GM12878 (cell line): ENCODE data around the gene HCAR1. TPM values are rescaled to one million over a fixed set of nuclear protein-coding genes. Genes with fewer than 3 reads are reported as not detected.

Source experiments
- BCLAF1 ChIP-seq: fragments of 450-650 bp; IDR thresholded peaks from 2 replicates; pipeline ENCODE4 v1.6.1; 2017; ENCODE audit warnings: antibody characterized with exemption, mild to moderate bottlenecking, moderate library complexity
- BRCA1 ChIP-seq: IDR thresholded peaks from 2 replicates; pipeline ENCODE4 v1.6.1; 2011; ENCODE audit warnings: low read depth, low read length, improper control_type of control experiment
- CREB1 ChIP-seq: IDR thresholded peaks from 2 replicates; pipeline ENCODE4 v1.6.1; 2012; ENCODE audit warnings: low read depth, mild to moderate bottlenecking, inconsistent platforms
- E2F4 ChIP-seq: IDR thresholded peaks from 2 replicates; pipeline ENCODE4 v1.6.1; 2012; ENCODE audit warnings: low read depth, low read length, improper control_type of control experiment
- FOS ChIP-seq: IDR thresholded peaks from 3 replicates; pipeline ENCODE4 v1.6.1; 2011; ENCODE audit warnings: borderline replicate concordance; ENCODE audit not compliant: insufficient read length; ENCODE audit errors: extremely low read depth
- HDAC2 ChIP-seq: fragments of 200-600 bp; sonication (generic); IDR thresholded peaks from 2 replicates; pipeline ENCODE4 v1.6.1; 2017
- HDAC6 ChIP-seq: fragments of 200-600 bp; sonication (generic); IDR thresholded peaks from one replicate; pipeline ENCODE4 v1.8.0; 2017; ENCODE audit warnings: antibody characterized with exemption; ENCODE audit not compliant: unreplicated experiment
- HDGF ChIP-seq: fragments of 450-650 bp; IDR thresholded peaks from 2 replicates; pipeline ENCODE4 v1.6.1; 2016; ENCODE audit warnings: antibody characterized with exemption
- HSF1 ChIP-seq: fragments of 150-350 bp; IDR thresholded peaks from 2 replicates; pipeline ENCODE4 v1.6.1; 2014; ENCODE audit warnings: mild to moderate bottlenecking, low read depth, low read length
- IKZF2 ChIP-seq, 2 experiments: fragments of 450-650 bp; IDR thresholded peaks; 2 replicates each; pipeline ENCODE4 v1.6.1; 2017; ENCODE audit warnings: mild to moderate bottlenecking in 2 of 2, moderate library complexity in 2 of 2
- IRF3 ChIP-seq: fragments of 450-650 bp; IDR thresholded peaks from 2 replicates; pipeline ENCODE4 v1.6.1; 2014; ENCODE audit warnings: mild to moderate bottlenecking
- JUND ChIP-seq: IDR thresholded peaks from 2 replicates; pipeline ENCODE4 v1.6.1; 2012; ENCODE audit warnings: low read depth, mild to moderate bottlenecking, low read length, improper control_type of control experiment, moderate library complexity
- LARP7 ChIP-seq: fragments of 450-650 bp; IDR thresholded peaks from 2 replicates; pipeline ENCODE4 v1.6.1; 2017; ENCODE audit warnings: mild to moderate bottlenecking
- MTA2 ChIP-seq: fragments of 450-650 bp; IDR thresholded peaks from 2 replicates; pipeline ENCODE4 v1.6.1; 2016; ENCODE audit warnings: low read depth, mild to moderate bottlenecking, moderate library complexity
- NFIC ChIP-seq: IDR thresholded peaks from 2 replicates; pipeline ENCODE4 v1.6.1; 2012; ENCODE audit warnings: low read depth, mild to moderate bottlenecking, inconsistent platforms, low read length, moderate library complexity
- NR2F1 ChIP-seq: fragments of 450-650 bp; conservative IDR thresholded peaks from 2 replicates; pipeline ENCODE4 v1.6.1; 2017; ENCODE audit warnings: mild to moderate bottlenecking
- PAX5 ChIP-seq: IDR thresholded peaks from 2 replicates; pipeline ENCODE4 v1.6.1; 2011; ENCODE audit warnings: low read depth, low read length, borderline replicate concordance
- RAD21 ChIP-seq: IDR thresholded peaks from 2 replicates; pipeline ENCODE4 v1.6.1; 2011; ENCODE audit warnings: mild to moderate bottlenecking, low read depth, low read length, moderate library complexity; ENCODE audit not compliant: insufficient read depth
- RELA ChIP-seq: fragments of 450-650 bp; IDR thresholded peaks from 2 replicates; pipeline ENCODE4 v1.8.0; 2014; ENCODE audit warnings: borderline replicate concordance; ENCODE audit not compliant: partially characterized antibody
- SP1 ChIP-seq: IDR thresholded peaks from one replicate; pipeline ENCODE4 v1.6.1; 2011; ENCODE audit warnings: low read depth, low read length
- SPI1 ChIP-seq: IDR thresholded peaks from 2 replicates; pipeline ENCODE4 v1.6.1; 2011; ENCODE audit warnings: low read depth, mild to moderate bottlenecking, low read length, moderate library complexity, borderline replicate concordance; ENCODE audit not compliant: insufficient read depth
- SUPT20H ChIP-seq: IDR thresholded peaks from 2 replicates; pipeline ENCODE4 v1.6.1; 2011; ENCODE audit warnings: low read depth, mild to moderate bottlenecking, low read length, moderate library complexity, borderline replicate concordance; ENCODE audit not compliant: control insufficient read depth
- TCF3 ChIP-seq: IDR thresholded peaks from 2 replicates; pipeline ENCODE4 v1.6.1; 2012; ENCODE audit warnings: low read depth, mild to moderate bottlenecking, low read length, borderline replicate concordance; ENCODE audit not compliant: insufficient read depth
- YBX1 ChIP-seq: fragments of 450-650 bp; IDR thresholded peaks from 2 replicates; pipeline ENCODE4 v1.6.1; 2016; ENCODE audit warnings: antibody characterized with exemption
- ZNF217 ChIP-seq: fragments of 450-650 bp; IDR thresholded peaks from 2 replicates; pipeline ENCODE4 v1.6.1; 2017; ENCODE audit warnings: antibody characterized with exemption, mild to moderate bottlenecking
- ZNF274 ChIP-seq: IDR thresholded peaks from one replicate; pipeline ENCODE4 v1.8.0; 2011; ENCODE audit not compliant: insufficient read length, insufficient read depth
- ZNF384 ChIP-seq: IDR thresholded peaks from 2 replicates; pipeline ENCODE4 v1.6.1; 2012; ENCODE audit warnings: low read depth, mild to moderate bottlenecking, low read length, improper control_type of control experiment, borderline replicate concordance
- ZNF622 ChIP-seq: fragments of 450-650 bp; IDR thresholded peaks from 2 replicates; pipeline ENCODE4 v1.6.1; 2017; ENCODE audit warnings: mild to moderate bottlenecking, inconsistent platforms
- polyA plus RNA-seq, 11 experiments: library from polyadenylated mRNA; depleted of rRNA in 4 of 11; unstranded in 6 of 11; stranded (reverse) in 5 of 11; fragments of >200 nt; fragmentation: Nextera tagmentation in 4 of 11; fragmentation: Illumina TruSeq in 1 of 11; extraction: Ambion mirVana in 4 of 11; extraction: Trizol in 1 of 11; gene quantifications; 1 replicate in 1 of 11; 2 replicates in 10 of 11; pipeline versions ENCODE4 v1.2.1 to v1.2.3, GENCODE V29; 2011 to 2016; ENCODE audit warnings: inconsistent platforms in 2 of 11, missing spikeins in 2 of 11, low read depth in 1 of 11
- total RNA-seq, 4 experiments: library from RNA; depleted of rRNA in 3 of 4; stranded (reverse); fragments of >200 nt in 3 of 4; fragmentation: Illumina TruSeq in 1 of 4; extraction: Trizol in 1 of 4; gene quantifications; 2 replicates each; pipeline versions ENCODE4 v1.2.1 to v1.2.3, GENCODE V29; 2013 to 2021

The HCAR1 gene
- total and polyA plus RNA-seq, 10 of the 15 experiments (the other 5 are each of a cell fraction or from before 2014, with no cell fraction given): 0.01 to 0.05 (median 0.04) TPM; not detected in 7

- TF ChIP-seq SPI1 (no peak), ZNF217 (peak; percentile 71; the same call in 1 of the 2 replicates), YBX1 (no peak), ZNF384 (peak; percentile 53; the same call in 1 of the 2 replicates), HSF1 (no peak), CREB1 (peak; percentile 11; the same call in 1 of the 2 replicates), IKZF2 (IDR thresholded peaks at IDR 0.05) (peak; percentile 88 to 92), ZNF274 (no peak), ZNF622 (no peak), HDAC6 (no peak), SUPT20H (no peak), NFIC (peak; percentile 88; the same call in 1 of the 2 replicates), HDGF (no peak), BCLAF1 (no peak), FOS (no peak), PAX5 (no peak), SP1 (no peak), MTA2 (peak; percentile 58), HDAC2 (no peak), LARP7 (no peak), RAD21 (no peak), JUND (peak; percentile 71), TCF3 (0 out of 2 replicates have a peak, but pooled peaks have one; percentile 1), RELA (no peak), IRF3 (no peak), E2F4 (no peak), BRCA1 (no peak), NR2F1 (peak; percentile 14; the same call in 1 of the 2 replicates)
These were observed 9.5 kb downstream of the HCAR1 start (continued) for GRCh38 chr12:122721057-122721545.
